BLaER1 (cell line): ENCODE results near the gene FAM167B.
"Not testable (repeated sequence)": the region's sequence is repeated elsewhere in the genome, so short reads cannot be mapped to it uniquely, and the experiment has no call there.

Experiments used
- H3K27ac ChIP-seq: shearing (Covaris generic); formaldehyde crosslinking; 2 replicates; pipeline ENCODE4 v1.8.1; 2022
- H3K27me3 ChIP-seq: shearing (Covaris generic); formaldehyde crosslinking; 2 replicates; pipeline ENCODE4 v1.8.1; 2022
- H3K36me3 ChIP-seq: shearing (Covaris generic); formaldehyde crosslinking; 2 replicates; pipeline ENCODE4 v1.8.1; 2022
- H3K4me1 ChIP-seq: shearing (Covaris generic); formaldehyde crosslinking; 2 replicates; pipeline ENCODE4 v1.8.1; 2022
- H3K4me2 ChIP-seq: shearing (Covaris generic); formaldehyde crosslinking; 2 replicates; pipeline ENCODE4 v1.8.1; 2022
- H3K4me3 ChIP-seq: shearing (Covaris generic); formaldehyde crosslinking; 2 replicates; pipeline ENCODE4 v1.8.1; 2022
- H3K9ac ChIP-seq: shearing (Covaris generic); formaldehyde crosslinking; 2 replicates; pipeline ENCODE4 v1.8.1; 2022
- H3K9me3 ChIP-seq: shearing (Covaris generic); formaldehyde crosslinking; 2 replicates; pipeline ENCODE4 v1.8.1; 2022
- H4K20me1 ChIP-seq: shearing (Covaris generic); formaldehyde crosslinking; 2 replicates; pipeline ENCODE4 v1.8.1; 2022
- Cebpa-rat ChIP-seq: shearing (Covaris generic); IDR thresholded peaks from 2 replicates; pipeline ENCODE4 v1.8.1; 2022

The FAM167B gene

GRCh38 chr1:32255072-32256071, 8.3 kb downstream of the FAM167B start:
- no peaks in the 10 kb centered on the region for H4K20me1 ChIP-seq
- TF ChIP-seq Cebpa-rat: no peak
- no peaks in the 10 kb centered on the region for H3K36me3 ChIP-seq
- H3K27me3 ChIP-seq: no peaks in the 10 kb centered on the region
- peak overlapping the region; percentile 98; the same call in 1 of the 2 replicates for H3K4me2 ChIP-seq
- H3K9ac ChIP-seq: no peak overlapping the region
- no peak overlapping the region for H3K4me3 ChIP-seq
- peaks cover 69% of the 10 kb centered on the region for H3K4me1 ChIP-seq
- H3K27ac ChIP-seq: 0 out of 2 replicates have a peak overlapping the region, but pooled peaks have one; percentile 97
- H3K9me3 ChIP-seq: no peaks in the 10 kb centered on the region

GRCh38 chr1:32256473-32257226, 9.6 kb downstream of the FAM167B start:
- Histone ChIP-seq H3K9me3 (no peaks in the 10 kb centered on the region), H3K4me3 (no peak overlapping the region), H3K9ac (no peak overlapping the region), H4K20me1 (no peaks in the 10 kb centered on the region), H3K27ac (no peak overlapping the region), H3K4me2 (no peak overlapping the region), H3K4me1 (peaks cover 56% of the 10 kb centered on the region), H3K27me3 (no peaks in the 10 kb centered on the region), H3K36me3 (no peaks in the 10 kb centered on the region)
- no peak for TF ChIP-seq Cebpa-rat

GRCh38 chr1:32257227-32257508, 10.1 kb downstream of the FAM167B start:
- Histone ChIP-seq H3K27ac (no peak overlapping the region), H3K36me3 (no peaks in the 10 kb centered on the region), H3K9me3 (no peaks in the 10 kb centered on the region), H3K4me3 (no peak overlapping the region), H3K4me2 (no peak overlapping the region), H4K20me1 (no peaks in the 10 kb centered on the region), H3K4me1 (peaks cover 51% of the 10 kb centered on the region), H3K27me3 (no peaks in the 10 kb centered on the region), H3K9ac (no peak overlapping the region)
- TF ChIP-seq Cebpa-rat: no peak

GRCh38 chr1:32263236-32263593, 16.2 kb downstream of the FAM167B start:
- H3K9ac ChIP-seq, H4K20me1 ChIP-seq, H3K27me3 ChIP-seq, H3K36me3 ChIP-seq, H3K4me3 ChIP-seq, H3K9me3 ChIP-seq: not testable (repeated sequence)
- Histone ChIP-seq H3K4me1 (peaks cover 53% of the 10 kb centered on the region), H3K27ac (peak overlapping the region; percentile 80), H3K4me2 (peak overlapping the region; percentile 89)

- H3K27ac ChIP-seq: peak overlapping the region; percentile 80
- H3K4me2 ChIP-seq: peak overlapping the region; percentile 89
- H3K9me3 ChIP-seq: no peaks in the 10 kb centered on the region
- H3K4me3 ChIP-seq: 0 out of 2 replicates have a peak overlapping the region, but pooled peaks have one; percentile 16
- no peak for TF ChIP-seq Cebpa-rat
- H3K4me1 ChIP-seq: peaks cover 53% of the 10 kb centered on the region
- H4K20me1 ChIP-seq: no peaks in the 10 kb centered on the region
- H3K9ac ChIP-seq: peak overlapping the region; percentile 53
- no peaks in the 10 kb centered on the region for H3K27me3 ChIP-seq
- H3K36me3 ChIP-seq: no peaks in the 10 kb centered on the region
These were observed 16.7 kb downstream of the FAM167B start for GRCh38 chr1:32263744-32264143.

- Histone ChIP-seq H3K27me3 (no peaks in the 10 kb centered on the region), H3K36me3 (no peaks in the 10 kb centered on the region), H3K4me3 (no peak overlapping the region)
These were observed 18.8 kb downstream of the FAM167B start for GRCh38 chr1:32265846-32266245.

GRCh38 chr1:32266921-32267591, 20.0 kb downstream of the FAM167B start:
- H3K4me1 ChIP-seq: peaks cover 56% of the 10 kb centered on the region
- H3K9me3 ChIP-seq: no peaks in the 10 kb centered on the region
- no peaks in the 10 kb centered on the region for H3K36me3 ChIP-seq
- no peaks in the 10 kb centered on the region for H4K20me1 ChIP-seq
- H3K4me2 ChIP-seq: peak overlapping the region; percentile 57
- peak overlapping the region; percentile 56 for H3K27ac ChIP-seq
- H3K27me3 ChIP-seq: no peaks in the 10 kb centered on the region
- H3K4me3 ChIP-seq: no peak overlapping the region
- no peak for TF ChIP-seq Cebpa-rat
- no peak overlapping the region; the same call in 1 of the 2 replicates for H3K9ac ChIP-seq

More at GRCh38 chr1:32265846-32266245, 18.8 kb downstream of the FAM167B start:
- Histone ChIP-seq H3K9ac (peak overlapping the region; percentile 53; the same call in 1 of the 2 replicates), H3K27ac (peak overlapping the region; percentile 80), H3K9me3 (no peaks in the 10 kb centered on the region), H3K4me1 (peaks cover 53% of the 10 kb centered on the region), H4K20me1 (no peaks in the 10 kb centered on the region), H3K4me2 (peak overlapping the region; percentile 89)
- no peak for TF ChIP-seq Cebpa-rat

GRCh38 chr1:32269744-32270143, 22.7 kb downstream of the FAM167B start:
- H3K27ac ChIP-seq: no peak overlapping the region
- H3K9me3 ChIP-seq: no peaks in the 10 kb centered on the region
- no peak overlapping the region for H3K9ac ChIP-seq
- H3K4me3 ChIP-seq: no peak overlapping the region
- peaks cover 2% of the 10 kb centered on the region; the same call in 1 of the 2 replicates for H3K36me3 ChIP-seq
- TF ChIP-seq Cebpa-rat: no peak
- peaks cover 57% of the 10 kb centered on the region for H3K4me1 ChIP-seq
- H3K4me2 ChIP-seq: no peak overlapping the region
- H3K27me3 ChIP-seq: no peaks in the 10 kb centered on the region
- H4K20me1 ChIP-seq: no peaks in the 10 kb centered on the region

- Histone ChIP-seq H3K27me3 (no peaks in the 10 kb centered on the region), H3K9ac (peak overlapping the region; percentile 50), H3K4me1 (peaks cover 32% of the 10 kb centered on the region), H3K27ac (peak overlapping the region; percentile 65), H3K36me3 (peaks cover 32% of the 10 kb centered on the region), H3K4me2 (peak overlapping the region; percentile 70), H3K4me3 (no peak overlapping the region), H3K9me3 (no peaks in the 10 kb centered on the region), H4K20me1 (no peaks in the 10 kb centered on the region)
- no peak for TF ChIP-seq Cebpa-rat
These were observed 25.8 kb downstream of the FAM167B start for GRCh38 chr1:32272557-32273390.
